OCI-LY7 (cell line): ENCODE results near the gene ARHGEF26. TPM values are rescaled to one million over a fixed set of nuclear protein-coding genes. Genes with fewer than 3 reads are reported as not detected.

ENCODE experiments used
- BruUV-seq: library from RNA; stranded (reverse); fragments of 400-500 nt; replicated peaks from 2 replicates; lab custom pipeline; 2021; lab: Mats Ljungman, UMichigan
- CTCF ChIA-PET: fragments of 300-600 bp; sonication (Branson Sonifier 250); formaldehyde crosslinking; loops from one replicate; lab custom pipeline; 2022; ENCODE audit warnings: antibody characterized with exemption; ENCODE audit not compliant: unreplicated experiment; lab: Charles Lee
- POLR2A ChIA-PET: fragments of 300-600 bp; sonication (Branson Sonifier 250); formaldehyde crosslinking; loops from one replicate; lab custom pipeline; 2022; ENCODE audit warnings: antibody characterized with exemption; lab: Charles Lee
- DNase-seq: peaks from one replicate; pipeline ENCODE4 v3.0.0-alpha.2; 2015; ENCODE audit warnings: low spot score
- H2AFZ ChIP-seq: fragments of 200-600 bp; sonication (generic), shearing (Covaris generic); 2 replicates; pipeline ENCODE4 v1.6.1; 2014; ENCODE audit warnings: mild to moderate bottlenecking, antibody characterized with exemption, low read length, moderate library complexity
- H3K27ac ChIP-seq: fragments of 200-600 bp; sonication (generic); 2 replicates; pipeline ENCODE4 v1.5.1; 2014; ENCODE audit warnings: mixed run types, low read depth, mild to moderate bottlenecking, moderate library complexity, low read length, inconsistent platforms; ENCODE audit not compliant: poor library complexity, severe bottlenecking
- H3K36me3 ChIP-seq: fragments of 200-600 bp; sonication (generic); 2 replicates; pipeline ENCODE4 v1.6.1; 2014; ENCODE audit warnings: mild to moderate bottlenecking, antibody characterized with exemption, low read length, moderate library complexity, mixed read lengths; ENCODE audit not compliant: insufficient read depth
- H3K4me1 ChIP-seq: fragments of 200-600 bp; sonication (generic); 2 replicates; pipeline ENCODE4 v1.5.1; 2014; ENCODE audit warnings: mild to moderate bottlenecking, low read length; ENCODE audit not compliant: insufficient read depth, poor library complexity, severe bottlenecking
- H3K4me2 ChIP-seq: fragments of 200-600 bp; sonication (generic); 2 replicates; pipeline ENCODE4 v1.6.1; 2014; ENCODE audit warnings: mild to moderate bottlenecking, low read length
- H3K4me3 ChIP-seq: fragments of 200-600 bp; sonication (generic); 2 replicates; pipeline ENCODE4 v1.5.1; 2014; ENCODE audit warnings: mild to moderate bottlenecking, low read depth, low read length; ENCODE audit not compliant: poor library complexity, severe bottlenecking
- H3K79me2 ChIP-seq: fragments of 200-600 bp; sonication (generic); 2 replicates; pipeline ENCODE4 v1.6.1; 2016; ENCODE audit warnings: low read depth, mild to moderate bottlenecking, low read length, moderate library complexity, mixed read lengths; ENCODE audit not compliant: insufficient read depth
- H3K9me2 ChIP-seq: fragments of 200-600 bp; sonication (generic); 2 replicates; pipeline ENCODE4 v1.6.1; 2016; ENCODE audit warnings: mild to moderate bottlenecking, low read length, mixed read lengths; ENCODE audit not compliant: insufficient read depth
- H3K9me3 ChIP-seq: fragments of 200-600 bp; sonication (generic); 2 replicates; pipeline ENCODE4 v1.6.1; 2014; ENCODE audit warnings: mild to moderate bottlenecking, mixed run types, low read length, mixed read lengths
- H4K20me1 ChIP-seq: fragments of 200-600 bp; sonication (generic); 2 replicates; pipeline ENCODE4 v1.6.1; 2014; ENCODE audit warnings: mild to moderate bottlenecking, antibody characterized with exemption, low read length, moderate library complexity, mixed read lengths; ENCODE audit not compliant: insufficient read depth
- CTCF ChIP-seq: fragments of 200-600 bp; sonication (generic); conservative IDR thresholded peaks from 2 replicates; pipeline ENCODE4 v1.5.1; 2014; ENCODE audit warnings: mild to moderate bottlenecking, antibody characterized with exemption, low read length, moderate library complexity, mixed read lengths
- EZH2phosphoT487 ChIP-seq: fragments of 200-600 bp; sonication (generic); IDR thresholded peaks from 2 replicates; pipeline ENCODE4 v1.6.1; 2018; ENCODE audit warnings: low read depth, borderline replicate concordance, mild to moderate bottlenecking, mixed run types, antibody characterized with exemption, low read length, moderate library complexity, mixed read lengths
- intact Hi-C: fragments of 100-400 bp; cut with micrococcal nuclease; formaldehyde crosslinking; loops from one replicate; pipeline ENCODE4 v1.10.0; 2022; ENCODE audit not compliant: unreplicated experiment
- total RNA-seq, 2 experiments: library from RNA; depleted of rRNA in 1 of 2; stranded (reverse); fragments of >200 nt in 1 of 2; shearing (Covaris generic) in 1 of 2; gene quantifications; 2 replicates each; pipeline ENCODE4 v1.2.3, GENCODE V29; 2014 to 2022

ARHGEF26 gene
- total RNA-seq, 2 experiments from 2014 or later: 0.11 to 0.35 TPM

- no peak for DNase-seq
- Histone ChIP-seq H3K36me3 (no peaks in the 10 kb centered on the region), H3K27ac (no peak overlapping the region), H3K4me1 (no peaks in the 10 kb centered on the region), H3K4me2 (no peak overlapping the region), H4K20me1 (no peaks in the 10 kb centered on the region), H3K9me3 (no peaks in the 10 kb centered on the region), H3K9me2 (no peaks in the 10 kb centered on the region), H3K79me2 (no peaks in the 10 kb centered on the region), H2AFZ (no peak overlapping the region), H3K4me3 (no peak overlapping the region)
- intact Hi-C loops: no loop called here
- no TSS peak for BruUV-seq
- CTCF ChIA-PET: no interaction called here
- POLR2A ChIA-PET: interaction anchor here (1.2 kb wide), 1 partner anchor 10 kb away, joined by 3 read pairs; no protein-coding TSS in a partner anchor
- TF ChIP-seq CTCF: no peak
- TF ChIP-seq EZH2phosphoT487: no peak
Measured at GRCh38 chr3:154122552-154122911, 1.3 kb downstream of the ARHGEF26 start.

- H3K4me3 ChIP-seq: no peak overlapping the region
- no peaks in the 10 kb centered on the region for H3K9me3 ChIP-seq
- no peaks in the 10 kb centered on the region for H3K79me2 ChIP-seq
- H3K9me2 ChIP-seq: no peaks in the 10 kb centered on the region
- no peak overlapping the region for H3K27ac ChIP-seq
- no TSS peak for BruUV-seq
- DNase-seq: no peak
- no peak for TF ChIP-seq CTCF
- TF ChIP-seq EZH2phosphoT487: no peak
- CTCF ChIA-PET: no interaction called here
- H3K4me2 ChIP-seq: no peak overlapping the region
- H2AFZ ChIP-seq: no peak overlapping the region
- POLR2A ChIA-PET: interaction anchor here (0.5 to 1.2 kb wide), 2 partner anchors 11 to 953 kb away, joined by 3 read pairs; no protein-coding TSS in a partner anchor
- H3K36me3 ChIP-seq: no peaks in the 10 kb centered on the region
- H4K20me1 ChIP-seq: no peaks in the 10 kb centered on the region
- intact Hi-C loops: no loop called here
- no peaks in the 10 kb centered on the region for H3K4me1 ChIP-seq
Measured at GRCh38 chr3:154122912-154123559, 1.8 kb downstream of the ARHGEF26 start.

GRCh38 chr3:154123906-154124305, 2.7 kb downstream of the ARHGEF26 start:
- POLR2A ChIA-PET: interaction anchor here (0.6 to 0.7 kb wide), 4 partner anchors 10 to 316 kb away, joined by 3 to 5 read pairs (median 4); no protein-coding TSS in a partner anchor

More at GRCh38 chr3:154123906-154124305, 2.7 kb downstream of the ARHGEF26 start:
- DNase-seq: no peak
- no peak overlapping the region for H3K4me2 ChIP-seq
- BruUV-seq: no TSS peak
- TF ChIP-seq EZH2phosphoT487 (no peak), CTCF (no peak)
- H3K4me3 ChIP-seq: no peak overlapping the region
- H3K9me3 ChIP-seq: no peaks in the 10 kb centered on the region
- H3K36me3 ChIP-seq: no peaks in the 10 kb centered on the region
- H3K9me2 ChIP-seq: no peaks in the 10 kb centered on the region
- no peaks in the 10 kb centered on the region for H3K4me1 ChIP-seq
- H3K27ac ChIP-seq: no peak overlapping the region
- H4K20me1 ChIP-seq: no peaks in the 10 kb centered on the region
- H2AFZ ChIP-seq: no peak overlapping the region
- intact Hi-C loops: no loop called here
- CTCF ChIA-PET: no interaction called here
- no peaks in the 10 kb centered on the region for H3K79me2 ChIP-seq
